ENCODE results near the gene ZFHX2. TPM values are rescaled to one million over a fixed set of nuclear protein-coding genes. Genes with fewer than 3 reads are reported as not detected.

The ZFHX2 gene
- total and polyA plus RNA-seq, 3 donors from 2014 or later: 9.2 to 34.3 (median 21.2) TPM

DNA sequence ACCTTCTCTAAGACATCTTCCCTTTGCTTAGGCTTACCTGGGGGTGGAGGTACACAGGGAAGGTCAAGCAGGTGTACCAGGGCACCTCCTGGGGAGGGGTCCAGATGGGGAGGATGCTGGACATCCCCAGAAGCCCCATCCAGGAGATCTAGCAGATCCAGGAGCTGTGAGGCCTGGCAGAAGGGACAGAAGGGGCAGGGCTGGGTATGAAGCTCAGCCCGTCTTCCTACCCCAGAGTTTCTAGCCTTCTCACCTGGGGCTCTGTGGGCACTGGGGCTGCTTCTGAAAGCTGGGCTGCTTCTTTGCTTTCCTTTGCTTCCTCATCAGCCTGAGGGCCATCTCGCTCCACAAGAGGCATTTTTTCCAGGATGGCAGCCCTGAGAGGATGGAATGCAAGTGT lies 9.7 kb upstream of the ZFHX2 start:
- no peak for DNase-seq
- H3K4me3 ChIP-seq: no peak overlapping the region
- no peak overlapping the region for H3K27ac ChIP-seq
- no peaks in the 10 kb centered on the region for H3K27me3 ChIP-seq
- H3K9me3 ChIP-seq: no peaks in the 10 kb centered on the region
- WGBS, 2 donors: 80 to 92% methylated on average over 1 to 2 of the region's 2 CpGs
- TF ChIP-seq, protein P1, sequence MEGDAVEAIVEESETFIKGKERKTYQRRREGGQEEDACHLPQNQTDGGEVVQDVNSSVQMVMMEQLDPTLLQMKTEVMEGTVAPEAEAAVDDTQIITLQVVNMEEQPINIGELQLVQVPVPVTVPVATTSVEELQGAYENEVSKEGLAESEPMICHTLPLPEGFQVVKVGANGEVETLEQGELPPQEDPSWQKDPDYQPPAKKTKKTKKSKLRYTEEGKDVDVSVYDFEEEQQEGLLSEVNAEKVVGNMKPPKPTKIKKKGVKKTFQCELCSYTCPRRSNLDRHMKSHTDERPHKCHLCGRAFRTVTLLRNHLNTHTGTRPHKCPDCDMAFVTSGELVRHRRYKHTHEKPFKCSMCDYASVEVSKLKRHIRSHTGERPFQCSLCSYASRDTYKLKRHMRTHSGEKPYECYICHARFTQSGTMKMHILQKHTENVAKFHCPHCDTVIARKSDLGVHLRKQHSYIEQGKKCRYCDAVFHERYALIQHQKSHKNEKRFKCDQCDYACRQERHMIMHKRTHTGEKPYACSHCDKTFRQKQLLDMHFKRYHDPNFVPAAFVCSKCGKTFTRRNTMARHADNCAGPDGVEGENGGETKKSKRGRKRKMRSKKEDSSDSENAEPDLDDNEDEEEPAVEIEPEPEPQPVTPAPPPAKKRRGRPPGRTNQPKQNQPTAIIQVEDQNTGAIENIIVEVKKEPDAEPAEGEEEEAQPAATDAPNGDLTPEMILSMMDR (IDR thresholded peaks at IDR 0.05): no peak
- TF ChIP-seq POLR2A (IDR thresholded peaks at IDR 0.05): no peak
- peaks cover 12% of the 10 kb centered on the region for H3K4me1 ChIP-seq
- intact Hi-C loops (cut with DNase I; ENCODE audit: low total_unique reads): loop anchor here (5.0 kb wide), 1 partner anchor 84 kb away; no protein-coding TSS in a partner anchor
- no peaks in the 10 kb centered on the region for H3K36me3 ChIP-seq (ENCODE audit: low read depth, missing control alignments)

DNA sequence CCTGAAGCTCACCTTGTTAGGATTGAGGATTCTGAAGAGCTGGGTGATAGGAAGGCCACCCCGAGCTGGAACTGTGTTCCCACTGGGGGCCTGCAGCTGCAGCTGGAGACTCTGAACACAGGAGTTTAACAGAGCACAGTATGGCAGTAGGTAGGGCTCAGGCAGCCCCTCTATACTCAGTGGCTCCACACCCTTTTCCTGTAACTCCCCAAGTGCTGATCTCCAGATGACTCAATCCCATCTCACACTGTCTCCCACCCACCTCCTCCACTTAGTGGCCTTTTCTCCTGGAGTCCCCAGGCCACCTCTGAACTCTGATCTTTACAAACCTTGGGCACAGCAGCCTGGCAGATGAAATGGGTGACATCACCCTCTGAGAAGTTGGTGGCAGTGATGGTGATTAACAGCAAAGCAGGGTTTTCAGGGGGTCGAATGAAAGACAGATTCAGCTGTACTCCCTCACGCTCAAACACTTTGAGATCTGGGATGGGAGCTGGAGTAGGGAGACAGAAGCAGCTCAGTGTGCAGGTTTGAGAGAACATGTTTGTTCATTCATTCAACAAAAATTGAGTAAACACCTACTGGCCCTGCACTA lies 8.5 kb upstream of the ZFHX2 start:
- intact Hi-C loops (cut with DNase I; ENCODE audit: low total_unique reads): loop anchor here (5.0 kb wide), 1 partner anchor 83 kb away; no protein-coding TSS in a partner anchor
- DNase-seq: no peak
- H3K36me3 ChIP-seq (ENCODE audit: low read depth, missing control alignments): no peaks in the 10 kb centered on the region
- no peaks in the 10 kb centered on the region for H3K9me3 ChIP-seq
- WGBS, 2 donors: 91 to 92% methylated on average over 3 of the region's 3 CpGs
- H3K27ac ChIP-seq: no peak overlapping the region
- H3K4me1 ChIP-seq: peaks cover 13% of the 10 kb centered on the region
- H3K4me3 ChIP-seq: no peak overlapping the region
- no peak for TF ChIP-seq POLR2A (IDR thresholded peaks at IDR 0.05)
- TF ChIP-seq, protein P1 (IDR thresholded peaks at IDR 0.05): no peak
- H3K27me3 ChIP-seq: no peaks in the 10 kb centered on the region

DNA sequence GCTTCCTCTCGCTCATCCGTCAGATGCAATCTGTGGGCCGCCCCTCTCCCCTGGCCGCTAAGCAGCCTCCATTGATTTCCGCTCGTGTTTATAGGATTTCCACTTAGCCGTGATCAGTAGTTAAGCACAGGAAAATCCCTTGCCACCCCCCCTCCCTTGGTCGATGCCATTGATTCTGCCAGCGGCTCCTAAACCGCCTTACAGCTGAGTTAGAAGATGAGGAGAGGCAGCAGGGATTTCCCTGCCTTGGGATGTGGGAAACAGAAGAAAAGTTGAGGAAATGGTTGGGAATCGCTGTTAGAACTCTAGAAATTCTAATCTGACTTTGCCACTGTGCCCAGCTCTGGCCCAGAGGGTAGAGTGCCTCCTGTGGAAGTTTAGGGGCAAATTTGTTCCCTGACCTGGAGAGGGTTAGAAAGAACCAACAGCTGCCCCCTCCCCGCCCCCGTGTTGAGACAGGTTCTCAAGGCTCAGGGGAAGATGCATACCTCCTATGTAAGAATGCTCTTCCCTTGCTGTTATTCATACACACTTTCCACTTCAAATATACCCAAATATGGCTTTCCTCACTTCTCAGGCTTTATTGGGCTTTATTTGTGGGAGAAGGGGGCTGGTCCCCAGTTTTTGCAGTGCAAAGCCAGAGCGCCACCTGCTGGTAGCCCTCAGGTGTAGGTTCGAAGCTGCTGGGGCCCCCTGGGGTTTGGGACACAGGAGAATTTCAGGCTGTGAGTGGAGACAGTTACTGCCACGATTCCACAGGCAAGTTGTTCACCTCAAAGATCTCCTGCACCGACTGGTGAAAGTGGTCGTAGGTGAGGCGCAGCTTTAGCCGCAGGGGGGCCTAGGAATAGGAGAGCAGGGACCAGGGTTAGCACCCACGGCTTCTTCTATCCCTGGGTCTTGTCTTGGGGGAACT lies 7.7 kb upstream of the ZFHX2 start:
- Histone ChIP-seq H3K27ac (no peak overlapping the region), H3K36me3 (ENCODE audit: low read depth, missing control alignments) (no peaks in the 10 kb centered on the region), H3K27me3 (no peaks in the 10 kb centered on the region), H3K9me3 (no peaks in the 10 kb centered on the region), H3K4me3 (no peak overlapping the region), H3K4me1 (peaks cover 15% of the 10 kb centered on the region)
- intact Hi-C loops (cut with DNase I; ENCODE audit: low total_unique reads): no loop called here
- WGBS, 2 donors: 78 to 80% methylated on average over 19 to 21 of the region's 21 CpGs
- peak; percentile 63 for DNase-seq
- TF ChIP-seq, protein P1 (IDR thresholded peaks at IDR 0.05): peak; percentile 59 to 76 (median 71)
- no peak for TF ChIP-seq POLR2A (IDR thresholded peaks at IDR 0.05)

DNA sequence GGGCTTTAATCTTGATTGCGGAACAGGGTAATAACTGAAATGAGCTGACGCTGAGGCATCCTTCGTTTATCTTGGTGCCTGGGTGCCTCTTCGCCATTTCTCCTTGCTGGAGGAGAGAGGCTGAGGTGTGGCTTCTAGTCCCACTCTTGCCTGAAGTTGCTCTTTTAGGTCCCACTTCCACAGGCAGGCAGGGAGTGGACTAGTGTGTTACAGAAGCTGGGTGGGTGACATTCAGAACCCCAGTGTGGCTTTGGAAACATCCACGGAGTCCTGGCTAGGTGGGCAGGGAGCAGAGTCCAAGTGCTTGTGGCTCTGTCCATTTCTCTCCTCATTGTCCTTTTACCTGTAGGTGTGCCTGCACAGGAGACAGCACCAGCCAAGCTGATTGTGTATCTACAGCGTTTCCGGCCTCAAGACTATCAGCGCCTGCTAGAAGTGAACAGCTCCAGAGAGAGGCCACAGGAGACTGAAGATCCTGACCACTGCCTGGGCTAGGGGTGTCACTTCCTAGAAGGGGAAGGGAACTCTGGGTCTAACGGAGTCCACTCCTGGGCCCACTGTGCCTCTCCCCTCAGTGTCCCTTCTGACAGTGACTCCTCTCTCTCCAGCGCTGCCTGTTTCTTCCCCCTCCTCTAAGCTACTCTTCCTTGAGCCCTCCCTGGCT lies 6.9 kb upstream of the ZFHX2 start:
- WGBS, 2 donors: 82 to 84% methylated on average over 10 of the region's 10 CpGs
- Histone ChIP-seq H3K27me3 (no peaks in the 10 kb centered on the region), H3K4me1 (peaks cover 15% of the 10 kb centered on the region), H3K4me3 (no peak overlapping the region), H3K9me3 (no peaks in the 10 kb centered on the region), H3K36me3 (ENCODE audit: low read depth, missing control alignments) (no peaks in the 10 kb centered on the region), H3K27ac (no peak overlapping the region)
- intact Hi-C loops (cut with DNase I; ENCODE audit: low total_unique reads): no loop called here
- TF ChIP-seq POLR2A (IDR thresholded peaks at IDR 0.05): no peak
- TF ChIP-seq, protein P1 (IDR thresholded peaks at IDR 0.05): no peak
- DNase-seq: no peak

Data from testis (tissue), 3 donors.